CD4-positive, alpha-beta T cell treated with Interleukin-10 for 1 hour (primary cell): Measurements from ENCODE around the gene DPYSL5.
"Not testable (repeated sequence)": the region's sequence is repeated elsewhere in the genome, so short reads cannot be mapped to it uniquely, and the experiment has no call there.

Experiments
- DNase-seq: peaks from one replicate; pipeline ENCODE4 v3.0.0-alpha.2; 2020

DPYSL5 gene

GRCh38 chr2:26904839-26905238 lies 56.9 kb downstream of the DPYSL5 start:
- no peak for DNase-seq

GRCh38 chr2:26905341-26906198 lies 57.6 kb downstream of the DPYSL5 start:
- no peak for DNase-seq

- no peak for DNase-seq
Measured at GRCh38 chr2:26907416-26907815, 59.5 kb downstream of the DPYSL5 start.

DNA sequence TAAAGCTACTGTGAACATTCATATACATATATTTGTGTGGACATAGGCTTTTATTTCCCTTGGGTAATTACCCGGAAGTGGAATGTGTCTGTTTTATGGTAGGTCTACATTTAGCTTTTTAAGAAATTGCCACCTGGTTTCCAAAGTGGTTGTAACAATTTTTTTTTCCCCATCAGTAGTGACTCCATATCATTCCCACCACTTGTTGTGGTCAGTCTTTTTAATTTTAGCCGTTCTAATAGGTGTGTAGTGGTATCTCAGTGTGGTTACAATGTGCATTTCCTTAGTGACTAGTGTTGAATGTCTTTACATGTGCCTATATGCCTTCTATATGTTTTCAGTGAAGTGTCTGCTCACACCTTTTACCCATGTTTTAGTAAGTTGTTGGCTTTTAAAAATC lies 62.2 kb downstream of the DPYSL5 start:
- no peak for DNase-seq

- no peak for DNase-seq
Measured at GRCh38 chr2:26911911-26912861, 64.3 kb downstream of the DPYSL5 start.

DNA sequence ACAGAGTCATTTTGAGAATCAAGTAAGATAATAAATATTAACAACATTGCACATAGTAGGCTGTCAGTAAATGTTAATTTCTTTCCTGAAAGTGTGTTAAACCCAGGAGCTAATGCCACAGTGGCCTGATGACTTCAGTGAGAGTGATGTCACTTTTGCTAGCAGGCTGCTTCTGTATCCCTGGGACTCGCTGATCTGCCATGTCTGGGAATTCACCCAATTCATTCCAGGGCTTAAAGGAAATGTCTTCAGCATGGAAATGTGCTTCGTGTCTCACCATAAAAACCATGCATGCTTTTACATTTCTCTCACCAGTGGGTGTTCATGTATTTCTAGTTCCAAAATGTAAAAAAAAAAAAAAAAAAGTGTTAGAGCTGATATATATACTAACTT lies 65.7 kb downstream of the DPYSL5 start:
- DNase-seq: no peak

- no peak for DNase-seq
Measured at GRCh38 chr2:26913999-26914658, 66.2 kb downstream of the DPYSL5 start.

GRCh38 chr2:26914659-26915310 lies 66.9 kb downstream of the DPYSL5 start:
- DNase-seq: no peak

DNA sequence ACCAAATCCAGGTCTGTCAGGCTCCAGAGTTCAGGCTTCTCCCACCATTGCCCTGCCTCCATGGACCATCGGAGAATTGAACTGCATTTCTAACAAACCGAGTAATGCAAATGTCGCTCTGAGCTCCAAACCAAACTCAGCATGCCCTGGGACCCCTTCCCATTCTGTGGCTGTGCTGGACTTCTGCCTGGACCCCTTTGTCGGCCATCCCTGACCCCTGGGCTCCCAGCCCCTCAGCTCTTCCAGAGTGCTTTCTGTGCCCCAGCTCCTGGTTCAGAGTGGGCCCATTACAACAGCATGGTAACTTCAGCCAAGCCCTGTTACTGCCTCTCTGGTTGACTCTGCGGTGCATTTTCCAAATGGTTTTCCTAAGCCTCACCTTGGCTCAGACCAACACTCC lies 67.4 kb downstream of the DPYSL5 start:
- no peak for DNase-seq

DNA sequence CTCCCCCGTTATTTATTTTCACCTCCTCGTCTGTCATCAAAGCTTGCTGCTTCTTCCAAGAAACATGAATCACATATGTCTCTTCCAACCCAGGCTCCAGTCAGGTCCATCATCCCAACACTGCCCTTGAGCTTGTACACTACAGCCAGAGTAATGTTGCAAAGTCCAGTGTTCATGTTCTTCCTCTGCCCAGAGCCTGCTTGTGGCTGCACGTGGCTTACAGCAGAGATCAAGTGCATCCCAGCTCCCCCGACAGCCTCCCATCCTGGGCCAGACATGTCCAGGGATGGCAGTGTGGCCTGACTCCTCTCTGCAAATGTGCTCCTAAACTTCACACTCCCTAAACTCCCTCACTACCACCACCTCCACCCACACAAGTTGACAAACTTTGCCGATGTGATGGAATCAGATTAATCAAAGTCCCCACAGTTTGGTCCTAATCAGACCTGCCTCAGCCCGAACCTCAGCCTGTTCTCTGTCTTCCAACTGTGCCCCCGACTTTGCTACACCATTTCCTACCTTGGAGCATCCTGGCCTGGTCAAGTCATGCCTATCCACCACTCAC lies 68.3 kb downstream of the DPYSL5 start:
- DNase-seq: no peak

GRCh38 chr2:26917135-26917836 lies 69.4 kb downstream of the DPYSL5 start:
- no peak for DNase-seq

DNA sequence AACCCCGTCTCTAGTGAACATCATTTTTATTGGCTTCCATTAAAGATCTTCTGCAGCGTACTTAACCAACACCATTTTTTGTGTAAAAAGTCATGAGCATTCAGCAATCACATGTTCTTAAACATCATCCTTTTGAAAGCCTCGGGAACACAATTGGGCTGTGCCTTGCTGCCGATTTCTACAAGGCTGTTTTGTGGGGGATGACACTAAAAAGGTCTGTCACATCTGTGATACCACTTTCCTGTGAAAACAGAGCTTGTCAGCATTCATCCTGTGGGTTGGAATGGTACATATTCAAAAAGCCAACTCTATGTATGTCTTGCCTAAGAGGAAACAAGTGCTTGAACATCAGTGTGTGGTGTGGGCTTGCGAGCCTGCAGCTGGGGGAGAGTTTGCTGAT lies 73.4 kb downstream of the DPYSL5 start:
- no peak for DNase-seq

- DNase-seq: peak; percentile 30
Measured at GRCh38 chr2:26922405-26923188, 74.7 kb downstream of the DPYSL5 start.

DNA sequence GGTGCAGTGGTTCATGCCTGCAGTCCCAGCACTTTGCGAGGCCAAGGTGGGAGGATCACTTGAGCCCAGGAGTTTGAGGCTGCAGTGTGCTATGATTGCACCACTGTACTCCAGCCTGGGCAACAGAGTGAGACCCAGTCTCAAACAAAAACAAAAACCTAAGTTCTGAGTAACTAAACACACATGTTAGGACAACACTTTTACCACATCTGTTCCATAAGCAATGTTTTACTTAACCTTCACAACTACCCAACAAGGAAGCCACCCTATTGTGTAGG lies 75.2 kb downstream of the DPYSL5 start:
- DNase-seq: not testable (repeated sequence)

DNA sequence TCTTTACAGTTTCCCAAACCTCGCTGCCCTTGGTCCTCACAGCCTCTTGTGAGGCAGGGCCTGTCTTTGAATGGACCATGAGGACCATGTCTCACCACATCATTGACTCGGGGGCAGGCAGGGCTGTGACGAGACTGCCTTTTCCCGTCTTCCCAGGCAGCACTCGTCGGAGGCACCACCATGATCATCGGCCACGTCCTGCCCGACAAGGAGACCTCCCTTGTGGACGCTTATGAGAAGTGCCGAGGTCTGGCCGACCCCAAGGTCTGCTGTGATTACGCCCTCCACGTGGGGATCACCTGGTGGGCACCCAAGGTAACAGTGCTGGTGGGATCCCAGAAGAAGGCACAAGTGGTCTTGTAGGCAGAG lies 76.8 kb downstream of the DPYSL5 start:
- no peak for DNase-seq

DNA sequence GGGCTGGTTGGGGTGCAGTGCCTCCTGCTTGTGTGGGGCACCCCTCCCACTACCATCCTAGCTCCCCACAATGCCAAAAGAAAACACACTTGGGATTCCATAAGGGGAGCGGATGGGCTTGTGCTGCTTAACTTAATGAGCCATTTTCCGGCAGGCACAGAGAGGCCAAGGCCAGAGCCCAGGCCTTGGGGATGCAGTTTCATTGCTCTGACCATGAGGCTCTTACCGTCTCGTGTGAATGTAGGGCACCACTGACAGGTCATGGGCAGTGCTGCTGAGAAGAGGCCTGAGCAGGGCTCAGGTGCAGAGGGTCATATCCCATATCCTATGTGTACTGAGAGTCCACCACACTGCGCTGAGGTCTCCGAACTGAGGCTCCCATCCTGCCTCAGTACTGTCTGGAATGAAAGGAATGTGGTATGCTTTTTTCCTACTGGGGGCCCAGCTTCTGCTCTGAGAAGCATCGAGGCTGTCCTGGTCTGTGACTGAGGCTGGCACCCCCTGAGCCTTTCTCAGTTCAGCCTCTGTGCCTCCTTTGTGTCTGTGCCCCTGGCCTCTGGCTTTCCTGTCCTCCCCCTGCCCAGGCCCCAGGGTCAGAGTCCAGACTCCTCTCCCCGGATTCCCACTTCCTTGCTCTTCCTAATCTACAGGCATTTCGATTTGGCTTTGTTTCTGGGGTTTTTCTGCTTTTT lies 77.3 kb downstream of the DPYSL5 start:
- DNase-seq: no peak

- DNase-seq: no peak
Measured at GRCh38 chr2:26927221-26927620, 79.3 kb downstream of the DPYSL5 start.

- no peak for DNase-seq
Measured at GRCh38 chr2:26932974-26933373, 85.0 kb downstream of the DPYSL5 start.

DNA sequence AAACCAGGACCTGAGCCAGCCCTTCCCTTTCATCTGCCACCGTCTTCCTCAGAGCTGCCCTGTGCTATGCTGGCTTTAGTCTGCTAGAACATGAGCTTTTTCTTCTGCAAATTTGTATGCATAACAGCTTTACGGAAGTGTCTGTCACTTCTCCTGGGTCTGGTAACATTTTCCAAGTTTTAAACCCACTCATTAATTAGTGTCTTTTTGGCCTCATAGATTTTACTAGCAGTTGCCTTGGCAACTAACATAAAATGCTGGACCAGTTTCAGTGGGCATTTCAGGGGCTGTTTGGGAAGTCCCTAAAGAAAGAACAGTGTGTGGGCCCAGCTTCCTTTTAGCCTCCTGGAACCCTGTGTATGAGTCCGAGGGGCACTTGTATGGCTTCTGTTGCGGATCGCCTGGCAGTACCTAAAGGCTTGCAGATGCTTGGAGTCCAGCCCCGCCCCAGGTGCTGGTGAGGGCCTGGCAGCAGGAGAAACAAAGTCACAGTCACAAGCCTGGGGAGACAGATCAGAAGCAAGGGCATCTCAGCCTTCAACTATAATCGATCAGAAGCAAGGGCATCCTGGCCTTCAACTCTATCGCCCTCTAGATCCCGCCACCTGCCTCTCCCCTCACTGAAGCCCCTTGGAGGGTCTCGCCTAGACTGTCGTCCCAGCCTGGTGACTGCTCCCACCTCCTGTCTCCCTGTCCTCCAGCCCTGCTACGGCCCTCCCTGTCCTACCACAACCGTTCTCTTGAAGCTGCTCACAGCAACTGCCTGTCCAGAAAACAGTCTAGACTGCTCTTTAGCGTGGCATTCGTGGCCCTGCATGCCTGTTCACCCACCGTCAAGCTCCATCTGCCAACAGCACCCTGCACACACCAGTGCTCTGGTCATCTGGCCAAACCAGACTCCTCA lies 85.8 kb downstream of the DPYSL5 start:
- no peak for DNase-seq

- no peak for DNase-seq
Measured at GRCh38 chr2:26934335-26934724, 86.4 kb downstream of the DPYSL5 start.
